NCI-H1694 (cell line): Measurements from ENCODE around the gene BCL2L1.
"Not testable (repeated sequence)": the region's sequence is repeated elsewhere in the genome, so short reads cannot be mapped to it uniquely, and the experiment has no call there.

Experiments
- DNase-seq: peaks from one replicate; lab custom pipeline; 2025; lab: John Stamatoyannopoulos, UW

The BCL2L1 gene

DNA sequence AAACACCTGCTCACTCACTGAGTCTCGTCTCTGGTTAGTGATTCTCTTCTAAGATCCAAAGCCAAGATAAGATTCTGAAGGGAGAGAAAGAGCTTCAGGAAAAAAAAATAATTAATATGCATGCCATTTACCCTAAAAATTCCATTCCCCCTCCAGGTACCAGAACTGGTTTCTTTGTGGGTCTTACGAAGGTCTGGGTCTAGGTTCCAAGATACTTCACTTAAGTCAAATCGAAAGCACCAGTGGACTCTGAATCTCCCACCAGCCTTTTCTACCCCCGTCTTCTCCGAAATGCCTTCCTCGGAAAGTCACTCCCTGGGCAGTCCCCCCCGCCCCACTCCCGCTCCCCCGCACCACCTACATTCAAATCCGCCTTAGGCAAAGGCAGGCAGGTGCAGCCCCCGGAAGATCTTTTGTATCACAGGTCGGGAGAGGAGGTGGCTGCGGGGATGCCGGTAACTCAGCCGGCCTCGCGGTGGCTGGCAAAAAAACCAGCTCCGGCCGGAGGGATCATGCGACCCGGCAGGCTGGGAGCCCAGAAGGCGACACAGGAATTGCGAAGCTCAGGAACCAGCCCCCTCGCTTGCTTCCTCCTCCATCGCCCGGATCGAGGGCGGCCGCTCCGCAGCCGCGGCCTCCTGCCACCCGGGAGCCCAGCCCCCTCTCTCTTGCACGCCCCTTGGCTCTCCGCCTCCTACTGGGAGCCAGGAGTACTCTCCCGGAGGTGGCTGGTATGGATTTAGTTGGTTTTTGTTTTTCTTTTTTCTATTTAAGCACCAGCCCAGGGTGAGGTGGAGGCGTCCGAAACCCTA is at the start of gene BCL2L1:
Gene BCL2L1, minus strand, starts transcription at position 612 of the 812 bp plus-strand sequence. CDS start 650 bp downstream, outside the sequence.
- DNase-seq = peak; percentile 68

DNA sequence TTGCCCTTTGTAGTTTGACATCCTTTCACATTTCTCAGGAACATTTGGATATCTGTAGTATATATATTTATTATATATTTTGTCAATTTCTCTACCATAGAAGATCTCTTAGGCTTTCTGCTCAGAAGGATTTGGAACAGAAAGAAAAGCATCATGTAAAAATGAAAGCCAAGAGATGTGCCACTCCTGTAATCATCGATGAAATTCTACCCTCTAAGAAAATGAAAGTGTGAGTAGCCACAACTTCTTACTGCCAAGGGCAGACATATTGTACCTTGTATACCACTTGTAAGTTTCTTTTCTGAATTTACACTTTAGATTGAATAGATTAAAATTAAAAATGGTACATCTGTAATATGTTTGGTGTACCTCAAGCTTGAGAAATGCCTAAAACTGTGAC is 47.6 kb upstream of the BCL2L1 start:
- no peak for DNase-seq

DNA sequence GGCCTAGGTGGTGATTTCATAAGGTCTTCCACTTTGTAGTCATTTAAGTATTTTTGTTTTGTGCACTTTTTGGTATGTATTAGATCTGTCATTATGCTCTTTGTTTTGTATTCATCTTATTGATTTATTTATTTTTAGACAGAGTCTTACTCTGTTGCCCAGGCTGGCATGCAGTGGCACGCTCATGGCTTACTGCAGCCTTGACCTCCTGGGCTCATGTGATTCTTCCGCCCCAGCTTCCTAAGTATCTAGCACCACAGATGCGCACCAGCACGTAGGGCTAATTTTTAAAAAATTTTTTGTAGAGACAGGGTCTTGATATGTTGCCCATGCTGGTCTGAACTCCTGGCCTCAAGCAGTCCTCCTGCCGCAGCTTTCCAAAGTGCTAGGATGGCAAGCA is 47.0 kb upstream of the BCL2L1 start:
- DNase-seq = no peak

DNA sequence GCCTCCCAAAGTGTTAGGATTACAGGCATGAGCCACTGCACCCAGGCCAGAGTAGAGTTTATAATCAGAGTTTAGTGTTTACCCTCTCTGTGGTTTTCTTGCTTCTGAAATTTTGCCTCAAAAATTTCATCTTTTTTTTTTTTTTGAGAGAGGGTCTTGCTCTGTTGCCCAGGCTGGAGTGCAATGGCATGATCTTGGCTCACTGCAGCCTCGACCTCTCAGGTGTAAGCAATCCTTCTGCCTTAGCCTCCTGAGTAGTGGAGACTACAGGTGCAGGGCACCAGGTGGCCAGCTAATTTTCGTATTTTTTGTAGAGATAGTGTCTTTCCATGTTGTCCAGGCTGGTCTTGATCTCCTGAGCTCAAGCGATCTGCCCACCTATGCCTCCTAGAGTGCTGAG is 45.1 kb upstream of the BCL2L1 start:
- DNase-seq = no peak

DNA sequence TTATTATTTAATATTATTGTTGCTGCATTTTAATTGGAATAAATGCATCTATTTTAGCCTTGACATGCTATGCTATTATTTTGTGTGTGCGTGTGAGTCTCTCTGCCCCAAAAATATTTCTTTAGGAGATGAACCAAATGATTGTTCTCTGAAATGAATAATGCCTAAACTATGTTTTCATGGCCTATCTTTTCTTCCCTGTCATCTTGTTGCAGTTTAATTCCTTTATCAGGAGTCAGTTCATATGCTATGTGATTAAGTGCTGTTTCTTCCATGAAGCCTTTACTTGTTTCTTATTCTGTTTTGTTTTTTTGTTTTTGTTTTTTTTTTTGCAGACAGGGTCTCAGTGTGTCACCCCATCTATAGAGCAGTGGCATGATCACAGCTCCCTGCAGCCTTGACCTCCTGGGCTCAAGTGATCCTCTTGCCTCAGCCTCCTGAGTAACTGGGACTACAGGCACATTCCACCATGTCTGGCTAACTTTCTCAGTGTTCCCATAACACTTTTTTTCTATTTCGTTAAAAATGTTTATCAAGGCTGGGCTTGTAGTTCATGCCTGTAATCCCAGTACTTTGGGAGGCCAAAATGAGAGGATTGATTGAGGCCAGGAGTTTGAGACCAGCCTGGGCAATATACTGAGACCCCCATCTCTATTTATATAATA is 42.1 kb upstream of the BCL2L1 start:
- no peak for DNase-seq

DNA sequence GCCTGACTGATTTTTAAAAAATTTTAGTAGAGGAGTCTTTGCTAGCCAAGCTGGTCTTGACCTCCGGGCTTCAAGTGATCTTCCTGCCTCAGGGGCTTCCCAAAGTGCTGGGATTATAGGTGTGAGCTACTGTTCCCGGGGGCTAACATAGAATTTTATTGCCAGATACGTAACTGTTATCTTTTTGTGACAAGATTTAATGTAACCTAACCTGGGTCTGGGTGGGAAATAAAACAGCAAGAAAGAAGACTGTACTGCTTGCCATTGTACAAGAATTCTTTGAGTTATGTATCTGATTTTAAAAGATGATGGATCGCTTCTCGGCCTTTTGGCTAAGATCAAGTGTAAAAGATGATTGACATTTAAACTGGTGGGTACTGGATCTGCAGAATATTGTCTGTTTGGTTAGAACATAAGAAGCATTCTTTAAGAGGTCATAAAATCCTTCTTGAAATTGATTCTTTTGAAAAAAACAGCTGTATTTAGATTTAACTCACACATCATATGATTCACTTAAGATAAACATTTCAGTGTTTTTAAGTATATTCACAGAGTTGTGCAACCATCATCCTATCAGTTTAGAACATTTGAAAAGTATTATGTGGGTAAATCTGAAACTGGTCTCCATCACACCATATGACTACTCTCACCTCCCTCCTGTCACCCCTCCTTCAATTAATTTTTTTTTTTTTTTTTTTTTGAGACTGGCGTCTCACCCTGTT is 38.0 kb upstream of the BCL2L1 start:
- DNase-seq = no peak

DNA sequence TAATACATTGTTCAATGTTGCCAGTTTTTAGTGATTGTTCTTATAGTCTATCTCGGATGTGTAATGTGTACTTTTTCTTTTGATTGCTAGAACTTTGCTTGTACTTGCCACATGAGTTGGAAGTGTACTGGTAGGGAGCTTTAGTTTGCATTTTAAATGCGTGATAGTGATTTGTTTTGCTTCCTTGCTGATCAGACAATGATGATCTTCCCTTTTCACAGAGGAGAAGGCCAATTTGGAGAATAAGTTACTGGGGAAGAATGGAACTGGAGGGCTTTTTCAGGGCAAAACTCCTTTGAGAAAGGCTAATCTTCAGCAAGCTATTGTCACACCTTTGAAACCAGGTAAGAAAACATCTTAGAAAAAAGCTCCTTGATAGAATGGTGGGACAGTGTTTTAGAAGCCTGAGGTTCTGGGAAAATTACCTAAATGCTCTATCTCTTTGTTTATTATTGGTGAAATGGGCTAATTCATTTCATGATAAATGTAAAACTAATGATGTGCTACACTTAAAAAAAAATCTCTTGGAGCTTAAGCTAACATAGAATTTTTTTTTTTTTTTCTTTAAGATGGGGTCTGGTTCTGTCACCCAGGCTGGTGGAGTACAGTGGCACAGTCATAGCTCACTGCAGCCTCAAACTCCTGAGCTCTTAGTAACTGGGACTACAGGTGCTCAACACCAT is 37.3 kb upstream of the BCL2L1 start:
- DNase-seq = no peak

DNA sequence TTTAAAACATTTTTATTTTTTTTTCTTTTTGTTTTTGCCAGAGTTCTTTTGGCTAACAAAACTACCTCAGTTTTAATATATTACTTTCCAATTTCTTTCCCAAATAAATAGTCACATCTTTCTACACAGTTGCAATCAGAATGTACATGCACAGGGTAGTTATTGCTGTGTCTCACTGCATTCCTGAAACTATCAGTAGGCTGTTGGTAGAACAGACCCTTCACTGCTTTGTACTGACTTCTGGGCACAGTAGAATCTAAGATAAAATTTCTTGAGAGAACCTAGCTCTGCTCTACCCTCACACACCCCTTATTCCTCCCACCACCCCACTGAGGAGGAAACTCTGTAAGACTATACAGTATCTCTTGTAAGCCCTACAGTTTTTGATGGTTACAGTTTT is 36.3 kb upstream of the BCL2L1 start:
- no peak for DNase-seq

DNA sequence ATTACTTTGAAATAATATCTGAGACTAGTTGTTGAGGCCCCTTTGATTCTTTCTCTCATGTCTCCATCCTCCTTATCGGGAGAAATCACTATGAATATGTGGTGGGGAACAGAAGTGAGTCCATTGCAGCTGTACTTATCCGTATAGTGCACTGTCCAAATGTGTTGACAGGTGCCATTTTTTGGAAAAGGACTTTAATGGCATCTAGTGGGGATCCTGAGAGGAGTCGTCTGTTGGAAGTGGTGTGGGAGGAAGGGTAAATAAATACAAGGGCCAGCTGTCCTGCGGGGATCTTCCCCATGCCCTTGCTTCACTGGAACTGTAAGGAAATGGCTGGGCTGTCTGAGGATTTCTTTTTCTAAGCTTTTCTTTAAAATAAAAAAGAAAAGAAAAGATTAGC is 35.9 kb upstream of the BCL2L1 start:
- no peak for DNase-seq

DNA sequence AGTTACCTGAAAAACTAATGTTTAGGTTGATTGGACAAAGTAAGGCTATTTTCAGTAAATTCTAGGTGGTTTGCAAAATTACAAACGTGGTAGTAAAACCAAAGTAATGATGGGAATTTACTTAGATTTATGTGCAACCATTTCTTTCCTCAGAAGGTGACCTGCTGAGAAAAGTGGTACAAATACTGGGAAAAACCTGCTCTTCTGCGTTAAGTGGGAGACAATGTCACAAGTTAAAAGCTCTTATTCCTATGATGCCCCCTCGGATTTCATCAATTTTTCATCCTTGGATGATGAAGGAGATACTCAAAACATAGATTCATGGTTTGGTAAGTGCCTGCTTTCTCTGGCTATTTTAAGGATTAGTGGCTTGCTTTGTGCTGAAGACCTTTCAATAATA is 34.6 kb upstream of the BCL2L1 start:
- no peak for DNase-seq

DNA sequence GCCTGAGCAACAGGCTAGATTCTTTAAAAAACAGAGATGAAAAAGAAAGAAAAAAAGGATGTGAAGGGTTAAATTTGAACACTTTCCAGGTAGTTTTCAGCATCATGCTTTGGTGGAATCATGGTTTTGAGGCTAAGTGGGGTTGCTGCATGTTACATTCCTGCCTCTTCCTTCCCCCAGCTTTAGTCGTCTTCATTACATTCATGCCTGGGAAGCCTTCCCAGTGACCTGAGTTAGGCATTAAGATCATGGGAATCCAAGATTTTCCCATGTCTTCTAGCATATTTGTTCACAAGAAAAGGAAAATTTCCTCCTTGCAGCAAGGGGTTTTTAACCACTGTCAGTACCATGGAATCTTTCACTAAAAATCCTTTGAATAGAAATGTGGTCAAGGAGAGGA is 28.5 kb upstream of the BCL2L1 start:
- DNase-seq = no peak

DNA sequence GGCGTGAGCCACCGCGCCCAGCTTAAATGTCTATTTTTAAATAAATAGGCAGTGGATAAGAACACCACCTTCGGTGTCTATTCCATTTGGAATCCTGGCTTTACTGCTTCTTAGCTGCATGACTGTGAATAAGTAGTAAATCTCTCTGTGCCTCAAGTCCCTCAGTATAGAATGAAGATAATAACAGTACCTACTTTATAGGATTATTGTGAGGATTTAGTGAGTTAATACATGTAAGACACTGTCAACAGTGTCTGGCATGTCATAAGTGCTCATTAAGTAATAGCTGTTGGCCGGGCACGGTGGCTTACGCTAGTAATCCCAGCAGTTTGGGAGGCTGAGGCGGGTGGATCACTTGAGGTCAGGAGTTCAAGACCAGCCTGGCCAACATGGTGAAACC is 26.6 kb upstream of the BCL2L1 start:
- DNase-seq = no peak

DNA sequence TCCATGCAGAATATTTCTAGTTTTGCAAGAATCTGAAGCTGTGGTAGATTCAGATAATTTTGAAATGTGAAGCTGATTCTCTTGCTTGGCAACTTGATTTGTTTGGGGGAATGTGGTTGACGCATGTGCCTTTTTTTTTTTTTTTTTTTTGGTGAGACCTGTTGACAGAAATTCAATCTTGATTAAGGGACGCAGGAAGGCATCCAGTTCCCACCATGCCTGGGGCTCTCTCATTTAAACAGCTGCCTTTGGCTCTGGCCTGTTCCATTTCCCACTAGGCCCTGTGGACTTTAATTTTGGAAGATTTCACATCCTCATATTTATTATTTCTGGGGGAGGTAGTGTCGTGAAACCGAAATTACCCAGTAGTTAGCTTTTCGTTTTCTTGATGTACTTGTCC is 25.0 kb upstream of the BCL2L1 start:
- DNase-seq = no peak

DNA sequence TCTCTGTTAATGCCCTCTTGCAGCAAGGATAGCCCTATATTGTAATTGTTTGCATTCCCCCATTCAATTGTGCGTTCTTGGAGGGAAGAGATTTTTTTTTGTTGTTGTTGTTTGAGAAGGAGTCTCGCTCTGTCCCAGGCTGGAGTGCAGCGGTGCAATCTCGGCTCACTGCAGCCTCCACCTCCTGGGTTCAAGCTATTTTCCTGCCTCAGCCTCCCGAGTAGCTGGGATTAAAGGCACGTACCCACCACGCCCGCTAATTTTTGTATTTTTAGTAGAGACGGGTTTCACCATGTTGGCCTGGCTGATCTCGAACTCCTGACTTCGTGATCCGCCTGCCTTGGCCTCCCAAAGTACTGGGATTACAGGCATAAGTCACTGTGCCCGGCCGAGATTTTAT is 24.4 kb upstream of the BCL2L1 start:
- DNase-seq = not testable (repeated sequence)

DNA sequence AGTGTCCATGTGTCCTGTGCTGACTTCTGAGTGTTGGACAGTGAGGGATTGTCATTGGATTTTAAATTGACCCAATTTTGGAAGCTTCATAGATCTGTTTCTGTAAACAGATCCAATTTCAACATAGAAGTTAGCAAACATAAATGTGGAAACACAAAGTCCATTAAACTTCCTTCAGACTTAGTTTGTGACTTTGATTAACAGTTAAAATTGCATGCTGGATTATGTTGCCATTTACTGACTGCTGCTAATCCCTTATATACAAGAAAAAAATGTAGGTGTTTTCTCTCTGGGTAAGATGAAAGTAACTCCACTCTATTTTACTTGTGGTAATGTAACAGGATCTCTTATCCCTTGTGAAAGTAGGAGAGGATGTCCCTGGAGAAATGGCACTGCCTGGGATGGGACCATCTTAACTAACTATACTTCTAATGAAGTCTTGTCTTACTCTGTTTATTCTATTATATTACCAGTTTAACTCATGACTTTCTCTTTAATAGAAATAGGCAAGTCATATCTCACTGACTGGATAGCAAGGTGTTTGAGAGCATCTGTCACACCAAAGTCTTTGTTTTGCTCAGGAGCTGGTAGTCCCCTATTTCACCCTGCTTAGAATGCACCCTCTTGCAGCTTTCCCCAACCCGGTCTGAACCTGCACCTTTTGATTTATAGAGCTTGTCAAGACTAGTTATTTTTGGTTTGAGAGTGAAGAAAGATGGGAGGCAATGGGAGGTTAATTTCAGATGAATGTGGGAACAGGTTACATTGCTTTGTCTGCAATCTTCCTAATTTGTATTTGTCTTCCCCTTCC is 23.6 kb upstream of the BCL2L1 start:
- DNase-seq = no peak

DNA sequence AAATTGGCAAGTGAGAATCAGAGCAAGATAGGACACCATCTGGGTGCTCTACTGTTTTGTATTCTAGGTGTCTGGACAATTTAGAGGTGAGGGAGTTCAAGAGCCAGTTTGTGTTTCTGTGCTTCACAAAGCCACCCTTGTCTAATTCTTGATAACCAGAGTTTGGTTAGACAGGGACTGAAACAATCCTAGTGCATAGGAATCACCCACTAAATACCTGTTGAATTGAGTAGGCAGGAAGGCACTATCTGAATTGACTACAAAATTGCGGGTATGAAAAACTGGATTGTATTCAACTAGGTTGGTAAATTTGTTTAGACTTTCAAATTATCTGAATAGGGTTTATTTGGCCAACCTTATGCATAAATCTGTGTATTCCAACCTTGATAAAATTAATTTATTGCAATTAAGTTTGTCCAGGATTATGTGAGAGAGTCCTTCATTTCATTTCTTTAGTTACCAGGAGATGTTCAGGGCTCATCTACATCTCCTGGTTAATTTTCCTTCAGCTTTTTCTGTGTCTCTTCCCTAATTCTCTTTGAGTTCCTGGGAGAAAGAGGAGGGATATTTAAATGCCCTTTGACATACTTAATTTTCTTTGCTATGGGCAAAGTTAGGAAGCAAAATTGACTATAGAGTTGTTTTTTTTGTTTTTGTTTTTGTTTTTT is 18.1 kb upstream of the BCL2L1 start:
- no peak for DNase-seq

DNA sequence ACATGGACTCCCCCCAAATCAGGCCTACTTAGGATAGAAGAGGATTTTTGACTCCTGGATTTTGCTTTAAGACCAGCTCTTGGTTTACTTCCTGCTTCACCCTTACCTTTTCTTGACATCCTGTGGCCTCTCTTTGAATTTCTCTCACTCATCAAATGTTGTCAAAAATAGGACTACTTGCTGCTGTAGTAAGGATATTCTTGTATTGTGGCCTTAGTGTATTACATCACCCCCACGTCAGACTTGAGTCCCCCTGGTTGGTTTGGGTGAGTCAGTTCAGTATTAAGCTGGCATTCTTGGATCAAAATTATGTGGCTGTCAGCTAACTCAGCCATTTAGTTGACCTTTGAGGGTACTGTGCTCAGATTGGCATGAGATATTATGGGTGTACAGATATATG is 17.5 kb upstream of the BCL2L1 start:
- no peak for DNase-seq

DNA sequence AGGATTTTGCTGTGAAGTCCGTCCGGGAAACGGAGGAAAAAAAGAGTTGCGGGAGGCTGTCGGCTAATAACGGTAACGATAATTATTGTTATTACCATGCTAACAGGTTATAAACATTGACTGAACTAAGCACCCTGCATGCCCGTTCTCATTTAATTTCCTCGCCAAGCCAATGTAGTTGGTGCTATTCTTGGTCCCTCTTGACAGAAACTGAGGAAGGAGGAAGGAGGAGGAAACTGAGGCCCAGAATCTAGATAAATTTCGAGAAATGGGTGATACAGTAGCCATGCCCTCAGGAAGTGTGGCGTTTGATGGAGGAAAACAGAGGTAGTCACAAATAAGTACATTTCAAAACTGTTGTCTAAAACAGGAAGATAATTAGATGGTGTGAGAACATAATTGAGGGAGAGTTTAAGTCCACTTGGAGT is 16.9 kb upstream of the BCL2L1 start:
- DNase-seq = no peak

DNA sequence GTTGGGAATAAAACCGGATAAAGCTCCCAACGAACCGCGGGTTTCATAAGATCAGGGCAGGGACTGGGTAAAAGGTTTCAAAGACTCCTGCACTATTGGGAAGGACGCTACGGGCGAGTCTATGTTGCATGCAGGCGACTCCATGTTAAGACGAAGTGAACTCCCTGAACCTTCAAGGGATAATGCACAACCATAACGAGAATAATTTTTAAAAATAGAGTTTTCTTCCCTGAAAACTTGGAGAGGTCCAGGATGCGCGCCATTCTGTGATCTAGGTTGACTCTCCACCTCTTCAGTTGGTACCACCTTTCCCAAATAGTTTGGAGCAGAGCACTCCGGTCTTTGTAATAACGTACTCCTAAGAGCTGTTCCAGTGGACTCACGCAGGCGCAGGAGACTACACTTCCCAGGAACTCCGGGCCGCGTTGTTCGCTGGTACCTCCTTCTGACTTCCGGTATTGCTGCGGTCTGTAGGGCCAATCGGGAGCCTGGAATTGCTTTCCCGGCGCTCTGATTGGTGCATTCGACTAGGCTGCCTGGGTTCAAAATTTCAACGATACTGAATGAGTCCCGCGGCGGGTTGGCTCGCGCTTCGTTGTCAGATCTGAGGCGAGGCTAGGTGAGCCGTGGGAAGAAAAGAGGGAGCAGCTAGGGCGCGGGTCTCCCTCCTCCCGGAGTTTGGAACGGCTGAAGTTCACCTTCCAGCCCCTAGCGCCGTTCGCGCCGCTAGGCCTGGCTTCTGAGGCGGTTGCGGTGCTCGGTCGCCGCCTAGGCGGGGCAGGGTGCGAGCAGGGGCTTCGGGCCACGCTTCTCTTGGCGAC is 16.3 kb upstream of the BCL2L1 start, which contains the start of gene TPX2:
Gene TPX2, plus strand, starts transcription at position 562 of the 821 bp plus-strand sequence. CDS start 18,187 bp downstream, outside the sequence.
- peak; percentile 97 for DNase-seq

DNA sequence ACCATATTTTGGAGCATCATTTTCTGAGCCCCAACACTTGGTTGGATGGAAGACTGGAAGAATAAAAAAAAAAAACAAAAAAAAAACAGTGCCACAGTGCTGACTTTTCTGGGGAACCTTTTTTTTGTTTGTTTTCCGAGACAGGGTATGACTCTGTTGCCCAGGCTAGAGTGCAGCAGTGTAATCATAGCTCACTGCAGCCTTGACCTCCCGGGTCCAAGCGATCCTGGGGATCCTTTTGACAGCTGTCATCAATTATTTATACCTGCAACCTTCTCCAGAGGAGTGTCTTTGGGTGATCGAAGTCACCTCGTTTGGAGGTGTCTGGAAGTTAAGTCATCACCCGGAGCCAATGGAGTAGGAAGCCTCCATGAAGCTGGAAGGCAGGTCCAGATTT is 8.7 kb upstream of the BCL2L1 start:
- no peak for DNase-seq
